GM12878 (cell line): Measurements from ENCODE around the gene ZBTB18.

Experiments
- BHLHE40 ChIP-seq, 2 experiments: fragments of 450-650 bp in 1 of 2; IDR thresholded peaks; 2 replicates each; pipeline ENCODE4 v1.6.1; 2011 to 2017; ENCODE audit warnings: low read depth in 2 of 2, borderline replicate concordance in 1 of 2, improper control_type of control experiment in 1 of 2, low read length in 1 of 2, mild to moderate bottlenecking in 1 of 2
- JUND ChIP-seq: IDR thresholded peaks from 2 replicates; pipeline ENCODE4 v1.6.1; 2012; ENCODE audit warnings: low read depth, mild to moderate bottlenecking, low read length, improper control_type of control experiment, moderate library complexity
- LARP7 ChIP-seq: fragments of 450-650 bp; IDR thresholded peaks from 2 replicates; pipeline ENCODE4 v1.6.1; 2017; ENCODE audit warnings: mild to moderate bottlenecking
- MXI1 ChIP-seq: fragments of 150-350 bp; IDR thresholded peaks from 2 replicates; pipeline ENCODE4 v1.6.1; 2011; ENCODE audit warnings: low read depth, mild to moderate bottlenecking, inconsistent platforms, low read length, improper control_type of control experiment
- POLR2AphosphoS5 ChIP-seq: IDR thresholded peaks from 2 replicates; pipeline ENCODE4 v1.6.1; 2011; ENCODE audit warnings: mild to moderate bottlenecking, low read length, inconsistent platforms
- SREBF2 ChIP-seq: IDR thresholded peaks from 2 replicates; pipeline ENCODE4 v1.6.1; 2012; ENCODE audit warnings: mild to moderate bottlenecking, low read length
- ZBED1 ChIP-seq: IDR thresholded peaks from 2 replicates; pipeline ENCODE4 v1.6.1; 2016; ENCODE audit warnings: borderline replicate concordance
- TF ChIP-seq, protein P1 (sequence below), 3 experiments: IDR thresholded peaks in 2 of 3; conservative IDR thresholded peaks in 1 of 3; 2 replicates each; pipeline ENCODE4 v1.5.1; 2011; ENCODE audit warnings: low read depth in 3 of 3, low read length in 3 of 3, mild to moderate bottlenecking in 3 of 3, control low read depth in 2 of 3, moderate library complexity in 2 of 3, inconsistent platforms in 1 of 3, mixed read lengths in 1 of 3; ENCODE audit not compliant: control insufficient read depth in 2 of 3, insufficient read depth in 1 of 3; ENCODE audit errors: extremely low read depth in 1 of 3
- TF ChIP-seq, protein P2 (sequence below): IDR thresholded peaks from 2 replicates; pipeline ENCODE4 v1.6.1; 2012; ENCODE audit warnings: low read depth, low read length, improper control_type of control experiment

DNA sequence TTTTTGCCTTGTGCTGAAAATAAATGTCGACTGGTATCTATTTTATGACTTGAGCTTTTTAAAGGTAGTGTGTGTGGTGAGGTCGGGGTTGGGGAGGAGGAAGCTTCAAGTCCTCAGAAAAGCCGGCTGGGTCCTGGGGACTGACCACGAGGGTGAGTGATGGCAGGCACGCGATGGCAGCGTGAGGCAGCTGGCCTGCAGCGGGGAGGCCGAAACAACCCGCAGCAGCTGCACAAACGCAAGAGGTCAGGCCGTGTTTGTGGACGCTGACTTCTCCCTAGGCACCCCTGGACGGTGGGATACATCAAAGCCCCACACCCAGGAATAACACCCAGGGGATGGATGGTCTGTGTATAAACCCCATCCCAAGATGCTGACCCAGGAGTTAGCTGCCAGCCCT is 51.4 kb downstream of the ZBTB18 start:
- TF ChIP-seq, protein P1, sequence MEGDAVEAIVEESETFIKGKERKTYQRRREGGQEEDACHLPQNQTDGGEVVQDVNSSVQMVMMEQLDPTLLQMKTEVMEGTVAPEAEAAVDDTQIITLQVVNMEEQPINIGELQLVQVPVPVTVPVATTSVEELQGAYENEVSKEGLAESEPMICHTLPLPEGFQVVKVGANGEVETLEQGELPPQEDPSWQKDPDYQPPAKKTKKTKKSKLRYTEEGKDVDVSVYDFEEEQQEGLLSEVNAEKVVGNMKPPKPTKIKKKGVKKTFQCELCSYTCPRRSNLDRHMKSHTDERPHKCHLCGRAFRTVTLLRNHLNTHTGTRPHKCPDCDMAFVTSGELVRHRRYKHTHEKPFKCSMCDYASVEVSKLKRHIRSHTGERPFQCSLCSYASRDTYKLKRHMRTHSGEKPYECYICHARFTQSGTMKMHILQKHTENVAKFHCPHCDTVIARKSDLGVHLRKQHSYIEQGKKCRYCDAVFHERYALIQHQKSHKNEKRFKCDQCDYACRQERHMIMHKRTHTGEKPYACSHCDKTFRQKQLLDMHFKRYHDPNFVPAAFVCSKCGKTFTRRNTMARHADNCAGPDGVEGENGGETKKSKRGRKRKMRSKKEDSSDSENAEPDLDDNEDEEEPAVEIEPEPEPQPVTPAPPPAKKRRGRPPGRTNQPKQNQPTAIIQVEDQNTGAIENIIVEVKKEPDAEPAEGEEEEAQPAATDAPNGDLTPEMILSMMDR (IDR thresholded peaks at IDR 0.05 in 2 of 3, conservative IDR thresholded peaks at IDR 0.05 in 1 of 3; ENCODE audit: control insufficient read depth in 2 of 3, extremely low read depth in 1 of 3, insufficient read depth in 1 of 3, low read depth in 3 of 3, low read length in 3 of 3), result no peak
- TF ChIP-seq ZBED1 (no peak), JUND (no peak), LARP7 (no peak), BHLHE40 (IDR thresholded peaks at IDR 0.05; ENCODE audit: borderline replicate concordance in 1 of 2, low read depth in 2 of 2, low read length in 1 of 2) (no peak), MXI1 (no peak), POLR2AphosphoS5 (no peak), SREBF2 (no peak)
- TF ChIP-seq, protein P2, sequence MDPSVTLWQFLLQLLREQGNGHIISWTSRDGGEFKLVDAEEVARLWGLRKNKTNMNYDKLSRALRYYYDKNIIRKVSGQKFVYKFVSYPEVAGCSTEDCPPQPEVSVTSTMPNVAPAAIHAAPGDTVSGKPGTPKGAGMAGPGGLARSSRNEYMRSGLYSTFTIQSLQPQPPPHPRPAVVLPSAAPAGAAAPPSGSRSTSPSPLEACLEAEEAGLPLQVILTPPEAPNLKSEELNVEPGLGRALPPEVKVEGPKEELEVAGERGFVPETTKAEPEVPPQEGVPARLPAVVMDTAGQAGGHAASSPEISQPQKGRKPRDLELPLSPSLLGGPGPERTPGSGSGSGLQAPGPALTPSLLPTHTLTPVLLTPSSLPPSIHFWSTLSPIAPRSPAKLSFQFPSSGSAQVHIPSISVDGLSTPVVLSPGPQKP, result no peak
